ENCODE results near the gene RIN3. TPM values are rescaled to one million over a fixed set of nuclear protein-coding genes. Genes with fewer than 3 reads are reported as not detected.

RIN3 gene
- total RNA-seq, 1 donor from 2014 or later = 0.76 TPM

GRCh38 chr14:92656306-92657081 is 142.9 kb downstream of the RIN3 start:
- no peak for DNase-seq
- Mint-ChIP-seq H3K27ac (ENCODE audit: unreplicated experiment) (no peak overlapping the region), H3K9me3 (ENCODE audit: unreplicated experiment) (peaks cover 2% of the 10 kb centered on the region), H3K4me3 (ENCODE audit: unreplicated experiment) (no peak overlapping the region), H3K36me3 (ENCODE audit: unreplicated experiment) (peaks cover 6% of the 10 kb centered on the region), H3K27me3 (ENCODE audit: unreplicated experiment) (peaks cover 5% of the 10 kb centered on the region), H3K4me1 (ENCODE audit: low read depth, unreplicated experiment) (no peaks in the 10 kb centered on the region)
- TF ChIP-seq CTCF (IDR thresholded peaks at IDR 0.05; ENCODE audit: partially characterized antibody, unreplicated experiment) = no peak

GRCh38 chr14:92657457-92658142 is 144.0 kb downstream of the RIN3 start:
- Mint-ChIP-seq H3K27ac (ENCODE audit: unreplicated experiment) (no peak overlapping the region), H3K9me3 (ENCODE audit: unreplicated experiment) (peaks cover 4% of the 10 kb centered on the region), H3K27me3 (ENCODE audit: unreplicated experiment) (peaks cover 5% of the 10 kb centered on the region), H3K36me3 (ENCODE audit: unreplicated experiment) (peaks cover 6% of the 10 kb centered on the region), H3K4me3 (ENCODE audit: unreplicated experiment) (no peak overlapping the region), H3K4me1 (ENCODE audit: low read depth, unreplicated experiment) (peaks cover 3% of the 10 kb centered on the region)
- no peak for DNase-seq
- no peak for TF ChIP-seq CTCF (IDR thresholded peaks at IDR 0.05; ENCODE audit: partially characterized antibody, unreplicated experiment)

- peaks cover 6% of the 10 kb centered on the region for H3K36me3 Mint-ChIP-seq (ENCODE audit: unreplicated experiment)
- H3K4me1 Mint-ChIP-seq (ENCODE audit: low read depth, unreplicated experiment) = peaks cover 3% of the 10 kb centered on the region
- H3K27ac Mint-ChIP-seq (ENCODE audit: unreplicated experiment) = no peak overlapping the region
- H3K27me3 Mint-ChIP-seq (ENCODE audit: unreplicated experiment) = peaks cover 5% of the 10 kb centered on the region
- no peak for DNase-seq
- peaks cover 4% of the 10 kb centered on the region for H3K9me3 Mint-ChIP-seq (ENCODE audit: unreplicated experiment)
- TF ChIP-seq CTCF (IDR thresholded peaks at IDR 0.05; ENCODE audit: partially characterized antibody, unreplicated experiment) = no peak
- no peak overlapping the region for H3K4me3 Mint-ChIP-seq (ENCODE audit: unreplicated experiment)
Measured at GRCh38 chr14:92658160-92658559, 144.6 kb downstream of the RIN3 start.

- peaks cover 4% of the 10 kb centered on the region for H3K9me3 Mint-ChIP-seq (ENCODE audit: unreplicated experiment)
- H3K4me1 Mint-ChIP-seq (ENCODE audit: low read depth, unreplicated experiment) = peaks cover 3% of the 10 kb centered on the region
- peaks cover 6% of the 10 kb centered on the region for H3K27me3 Mint-ChIP-seq (ENCODE audit: unreplicated experiment)
- no peak for TF ChIP-seq CTCF (IDR thresholded peaks at IDR 0.05; ENCODE audit: partially characterized antibody, unreplicated experiment)
- no peak for DNase-seq
- H3K27ac Mint-ChIP-seq (ENCODE audit: unreplicated experiment) = no peak overlapping the region
- H3K36me3 Mint-ChIP-seq (ENCODE audit: unreplicated experiment) = peaks cover 6% of the 10 kb centered on the region
- H3K4me3 Mint-ChIP-seq (ENCODE audit: unreplicated experiment) = no peak overlapping the region
Measured at GRCh38 chr14:92658684-92659083, 145.1 kb downstream of the RIN3 start.
